ENCODE data around the gene AMD1. TPM values are rescaled to one million over a fixed set of nuclear protein-coding genes. Genes with fewer than 3 reads are reported as not detected.
A peak's percentile ranks its signal among the peaks of the same experiment; 100 is the strongest.

Gene AMD1
- 174 and 177 TPM in 2 replicates for total RNA-seq (2021; fragmentation: NEBNext Ultra II Directional; extraction: Animal tissue kit (Norgen Biotek cat#: 25700))
- polyA plus RNA-seq (2011; rRNA removed): 33.6 and 60.9 TPM in 2 replicates
- 74.7 TPM for polyA plus RNA-seq (2011; cell fraction: cytosol; rRNA removed)
- 19.9 TPM for polyA plus RNA-seq (2011; cell fraction: nucleus; rRNA removed)
- 58.5 to 157 TPM (median 83.8 TPM) in 4 replicates for polyA plus RNA-seq (2012, experiment 1 of 2)
- 12.1 TPM for polyA plus RNA-seq (2012, experiment 2 of 2)
- polyA plus RNA-seq (2013, experiment 1 of 2): 234 TPM
- polyA plus RNA-seq (2013, experiment 2 of 2): 221 TPM
- polyA minus RNA-seq (2011; rRNA and poly(A)+ RNA removed): 121 and 137 TPM in 2 replicates
- polyA minus RNA-seq (2011; cell fraction: cytosol; rRNA and poly(A)+ RNA removed): 96.7 TPM
- polyA minus RNA-seq (2011; cell fraction: nucleus; rRNA and poly(A)+ RNA removed): 120 TPM
- long read RNA-seq, experiment 1, full-length matches to known transcripts: 66 of 205 reads
- long read RNA-seq, experiment 1, partial matches to known transcripts: 114 of 205 reads
- long read RNA-seq, experiment 1, other reads (novel, unspliced or antisense): 25 of 205 reads
- long read RNA-seq, experiment 2, transcript AMD1-204 (9 exons, 3,438 nt): major isoform, 163 of 183 reads
- long read RNA-seq, experiment 2, partial matches to known transcripts: 14 of 183 reads
- long read RNA-seq, experiment 2, other reads (novel, unspliced or antisense): 3 of 183 reads

GRCh38 chr6:110873981-110874879 is at the start of gene AMD1:
Gene AMD1 (plus strand): TSS chr6:110874785. CDS start chr6:110875106, 321 bp downstream.
- H3K27ac ChIP-seq (ENCODE audit: low read depth, low read length): peak within 1 kb of the TSS; percentile 91
- H3K4me3 ChIP-seq (ENCODE audit: extremely low read depth in 1 of 4, insufficient read depth in 2 of 4, low read depth in 3 of 4, low read length in 4 of 4): peak within 1 kb of the TSS; percentile 81 to 95 (median 90)
- POLR2A ChIA-PET (ENCODE audit: partially characterized antibody): interaction anchor here (0.6 to 8.7 kb wide), 67 partner anchors 10 to 1778 kb away, joined by 3 to 344 read pairs (median 4); partner anchors contain the start of genes CDK19, CEP57L1, GTF3C6 and RPF2
- peak within 1 kb of the TSS; percentile 77 for H3K56ac ChIP-seq (replicated peaks; ENCODE audit: insufficient read length, low read depth, low read length)
- peaks cover 17 to 23% of the 10 kb centered on the region in 2 experiments for H4K20me1 ChIP-seq (replicated peaks in 1 of 2; ENCODE audit: control insufficient read depth in 1 of 2, insufficient read depth in 2 of 2, low read length in 2 of 2)
- H3K14ac ChIP-seq (ENCODE audit: insufficient read length): peak within 1 kb of the TSS; percentile 25
- H3K9ac ChIP-seq (replicated peaks in 1 of 4; ENCODE audit: extremely low read depth in 1 of 4, low read depth in 3 of 4, low read length in 3 of 4): peak within 1 kb of the TSS; percentile 93 to 99 (median 94)
- CTCF ChIA-PET (ENCODE audit: partially characterized antibody): interaction anchor here (0.6 to 2.2 kb wide), 7 partner anchors 10 to 592 kb away, joined by 3 to 7 read pairs (median 3); partner anchors contain the start of gene CDK19
- H3K4me1 ChIP-seq (replicated peaks in 1 of 4; ENCODE audit: control insufficient read depth in 3 of 4, insufficient read depth in 4 of 4, low read length in 3 of 4): peaks cover 0 to 4% (median 0%) of the 10 kb centered on the region in 4 experiments; a peak in 3 of 7 replicates
- H3K9me3 ChIP-seq (ENCODE audit: insufficient read depth in 2 of 2, low read depth in 1 of 2, low read length in 1 of 2): no peaks in the 10 kb centered on the region; a peak in 1 of 4 replicates
- FAIRE-seq (no peak), DNase-seq (ENCODE audit: low read depth in 1 of 2, low spot score in 2 of 2) (peak; percentile 87 to 93)
- peaks cover 42 to 59% of the 10 kb centered on the region in 2 experiments for H3K79me2 ChIP-seq (ENCODE audit: control insufficient read depth in 1 of 2, insufficient read depth in 2 of 2, low read length in 2 of 2)
- no peaks in the 10 kb centered on the region for H3K36me3 ChIP-seq (ENCODE audit: control insufficient read depth in 2 of 4, insufficient read depth in 4 of 4, low read length in 3 of 4)
- H4K91ac ChIP-seq (replicated peaks; ENCODE audit: insufficient read length, low read length): no peak within 1 kb of the TSS
- no peak within 1 kb of the TSS for H2BK120ac ChIP-seq (replicated peaks; ENCODE audit: low read depth, low read length)
- no peaks in the 10 kb centered on the region for H3K27me3 ChIP-seq (replicated peaks in 1 of 4; ENCODE audit: control insufficient read depth in 3 of 4, extremely low read depth in 1 of 4, insufficient read depth in 3 of 4, low read length in 3 of 4)
- peak within 1 kb of the TSS; percentile 97; the same call in 1 of the 2 replicates for H4K8ac ChIP-seq (ENCODE audit: extremely low read depth, insufficient read depth, low read length)
- no peak within 1 kb of the TSS for H3K4ac ChIP-seq (replicated peaks; ENCODE audit: insufficient read length, low read depth, low read length)
- no peaks in the 10 kb centered on the region for H3K79me1 ChIP-seq (ENCODE audit: low read depth, low read length)
- H2BK12ac ChIP-seq (ENCODE audit: low read depth, low read length): peak within 1 kb of the TSS; percentile 93
- peak within 1 kb of the TSS; percentile 54; the same call in 1 of the 2 replicates for H2BK15ac ChIP-seq (ENCODE audit: low read length)
- H2AK5ac ChIP-seq (ENCODE audit: low read depth, low read length): peak within 1 kb of the TSS; percentile 76; the same call in 1 of the 2 replicates
- peak within 1 kb of the TSS; percentile 80 to 87 for H3K4me2 ChIP-seq (ENCODE audit: insufficient read depth in 1 of 2, low read depth in 2 of 2, low read length in 2 of 2)
- peak within 1 kb of the TSS; percentile 14; the same call in 1 of the 2 replicates for H2AFZ ChIP-seq (ENCODE audit: low read length)
- H2BK5ac ChIP-seq (ENCODE audit: low read depth, low read length): peak within 1 kb of the TSS; percentile 95
- no peak within 1 kb of the TSS for H3K23ac ChIP-seq (ENCODE audit: insufficient read length)
- peaks cover 16% of the 10 kb centered on the region for H3K23me2 ChIP-seq (ENCODE audit: low read depth, low read length)
- 2% methylated on average over 59 of the region's 59 CpGs; no CpG with 5 or more reads in 1 of the 2 experiments for WGBS, 2 experiments (ENCODE audit: extremely low coverage in 1 of 2, insufficient coverage in 1 of 2, insufficient read length in 1 of 2, insufficient replicate concordance in 2 of 2, low coverage in 1 of 2, low lambda C conversion rate in 2 of 2, missing lambda C conversion rate in 1 of 2)
- H4K5ac ChIP-seq (ENCODE audit: insufficient read length, low read depth, low read length): peak within 1 kb of the TSS; percentile 71
- H2BK20ac ChIP-seq (ENCODE audit: low read length): no peak within 1 kb of the TSS
- H3K18ac ChIP-seq (ENCODE audit: extremely low read depth, low read length): peak within 1 kb of the TSS; percentile 98
- TF ChIP-seq SAP30 (IDR thresholded peaks at IDR 0.05; ENCODE audit: insufficient read depth, insufficient replicate concordance, low read length) (peak; percentile 66), ZNF274 (IDR thresholded peaks at IDR 0.05; ENCODE audit: borderline replicate concordance, extremely low read depth, low read length) (no peak), RAD21 (IDR thresholded peaks at IDR 0.05 in 1 of 2, conservative IDR thresholded peaks at IDR 0.05 in 1 of 2; ENCODE audit: low read depth in 2 of 2, low read length in 2 of 2) (no peak), POU5F1 (IDR thresholded peaks at IDR 0.05; ENCODE audit: low read depth, low read length) (no peak), RBBP5 (IDR thresholded peaks at IDR 0.05; ENCODE audit: borderline replicate concordance, low read depth, low read length) (0 out of 2 replicates have a peak, but pooled peaks have one; percentile 28), BRCA1 (IDR thresholded peaks at IDR 0.05; ENCODE audit: low read depth, low read length) (no peak)

Measured in H1 (cell line).